Muscle of leg (tissue), 11 donors: ENCODE data around the gene B9D1. TPM values are rescaled to one million over a fixed set of nuclear protein-coding genes. Genes with fewer than 3 reads are reported as not detected.

Experiments used
- DNase-seq: peaks from one replicate; pipeline ENCODE4 v3.0.0; 2013
- H3K27ac ChIP-seq: one replicate; pipeline ENCODE4 v1.5.1; 2013; ENCODE audit warnings: mild to moderate bottlenecking, low read length, control low read depth
- H3K27me3 ChIP-seq: one replicate; pipeline ENCODE4 v1.6.1; 2013; ENCODE audit warnings: low read length; ENCODE audit not compliant: control insufficient read depth, insufficient read depth
- H3K36me3 ChIP-seq: one replicate; pipeline ENCODE4 v1.6.1; 2013; ENCODE audit warnings: low read length; ENCODE audit not compliant: control insufficient read depth, insufficient read depth
- H3K4me1 ChIP-seq: one replicate; pipeline ENCODE4 v1.6.1; 2013; ENCODE audit warnings: low read length; ENCODE audit not compliant: control insufficient read depth, insufficient read depth
- H3K4me3 ChIP-seq: one replicate; pipeline ENCODE4 v1.5.1; 2013; ENCODE audit warnings: low read length, control low read depth
- H3K9me3 ChIP-seq: replicated peaks from 2 replicates; pipeline ENCODE4 v1.6.1; 2013; ENCODE audit warnings: low read depth, low read length; ENCODE audit not compliant: control insufficient read depth
- WGBS: methylation state at CpG from one replicate; pipeline ENCODE4 v1.1.5; 2013; ENCODE audit warnings: missing lambda C conversion rate; ENCODE audit not compliant: insufficient coverage; 5-methylcytosine and 5-hydroxymethylcytosine counted together
- polyA plus RNA-seq, 8 donors: library from polyadenylated mRNA; unstranded; fragments of 120-200 nt; gene quantifications; one replicate each; pipeline versions ENCODE4 v1.2.1 to v1.2.3, GENCODE V29; 2013; ENCODE audit warnings: inconsistent platforms in 1 of 8, low replicate concordance in 1 of 8; ENCODE audit not compliant: insufficient read length in 8 of 8, insufficient read depth in 1 of 8
- total RNA-seq: library from RNA; stranded (reverse); fragments of 120-200 nt; gene quantifications from one replicate; pipeline ENCODE4 v1.2.4, GENCODE V29; 2013

Gene B9D1
- total and polyA plus RNA-seq, 9 donors, result 5.7 to 9.7 (median 6.7) TPM

DNA sequence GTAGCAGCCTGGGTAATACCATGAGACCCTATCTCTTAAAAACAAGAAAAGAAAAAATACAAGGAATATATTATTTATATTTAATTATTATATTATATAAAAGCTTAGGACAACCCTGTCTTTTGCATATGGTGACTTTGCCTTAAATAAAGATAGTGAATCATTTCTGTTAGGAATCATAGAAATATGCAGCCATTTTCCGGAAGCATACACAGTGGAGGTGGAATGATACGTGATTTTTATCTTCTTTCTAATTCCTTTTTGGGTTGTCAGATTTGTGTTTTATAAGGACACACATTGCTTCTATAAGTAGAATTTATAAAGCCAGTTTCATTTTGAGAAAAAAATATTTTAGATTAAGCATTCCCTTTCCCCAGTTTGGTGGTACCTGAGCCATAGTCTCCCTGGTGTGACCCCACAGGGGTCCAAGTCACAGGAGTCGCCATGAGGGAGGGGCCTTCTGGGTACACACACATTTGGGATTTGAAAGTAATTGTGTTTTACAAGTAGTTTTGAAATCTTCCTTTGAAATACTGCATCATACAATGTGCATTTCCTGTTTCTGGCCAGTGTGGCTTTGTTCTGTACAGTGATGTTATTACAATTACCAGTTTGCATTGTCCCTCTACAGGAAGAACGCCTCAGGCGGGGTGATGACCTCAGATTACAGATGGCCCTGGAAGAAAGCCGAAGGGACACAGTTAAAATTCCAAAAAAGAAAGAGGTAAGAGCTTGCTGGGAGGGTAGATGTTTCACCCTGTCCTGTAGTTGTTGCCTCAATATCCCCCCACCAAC lies 50.9 kb downstream of the B9D1 start:
- no peaks in the 10 kb centered on the region for H3K27me3 ChIP-seq
- H3K4me3 ChIP-seq, result no peak overlapping the region
- peaks cover 50% of the 10 kb centered on the region for H3K36me3 ChIP-seq
- H3K27ac ChIP-seq, result peak overlapping the region; percentile 78
- peak; percentile 35 for DNase-seq
- no CpG with 5 or more reads among the region's 6 CpGs for WGBS
- H3K4me1 ChIP-seq, result peaks cover 20% of the 10 kb centered on the region
- no peaks in the 10 kb centered on the region for H3K9me3 ChIP-seq

DNA sequence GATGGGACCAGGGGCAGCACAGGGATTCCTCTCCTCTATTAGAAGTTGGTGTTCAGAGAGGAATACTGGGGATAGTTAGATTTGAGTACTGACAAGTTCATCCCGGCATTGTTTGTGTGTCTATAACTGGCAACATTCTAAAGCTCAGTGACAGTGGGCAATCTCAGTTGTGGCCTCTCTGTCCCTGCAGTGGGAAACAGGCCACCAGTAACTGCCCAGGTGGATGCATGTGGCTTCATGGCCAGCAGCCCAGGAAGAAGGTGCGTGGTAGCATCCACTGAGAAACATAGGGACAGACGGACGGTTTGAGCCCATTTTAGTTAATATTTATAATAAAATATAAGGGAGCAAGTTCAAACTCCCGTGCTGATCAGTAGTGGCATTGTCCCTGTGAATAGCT lies 51.5 kb downstream of the B9D1 start:
- no peak overlapping the region for H3K4me3 ChIP-seq
- H3K4me1 ChIP-seq, result peaks cover 20% of the 10 kb centered on the region
- no peaks in the 10 kb centered on the region for H3K27me3 ChIP-seq
- peak overlapping the region; percentile 59 for H3K27ac ChIP-seq
- peaks cover 47% of the 10 kb centered on the region for H3K36me3 ChIP-seq
- no peaks in the 10 kb centered on the region for H3K9me3 ChIP-seq
- WGBS, result 75% methylated on average over 1 of the region's 5 CpGs
- no peak for DNase-seq

DNA sequence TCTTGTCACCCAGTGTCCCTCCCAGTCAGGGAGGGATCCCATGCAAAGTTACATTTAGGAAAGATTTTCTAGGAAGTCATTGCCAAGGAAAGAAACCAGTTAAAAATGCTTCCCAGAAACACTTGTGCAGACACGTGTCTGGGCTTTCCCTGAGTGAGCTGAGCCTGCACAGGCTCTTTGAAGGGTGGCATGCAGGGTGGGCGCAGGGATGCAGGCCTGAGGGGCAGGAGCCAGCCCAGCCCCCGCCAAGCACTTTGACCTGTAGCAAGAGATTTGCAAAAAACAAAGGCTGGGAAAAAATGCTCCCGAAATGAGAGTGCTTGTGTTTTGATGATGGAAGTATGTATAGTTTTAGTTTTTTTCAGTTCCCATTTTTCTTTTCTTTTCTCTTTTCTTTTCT lies 52.4 kb downstream of the B9D1 start:
- Histone ChIP-seq H3K27ac (no peak overlapping the region), H3K36me3 (peaks cover 44% of the 10 kb centered on the region), H3K4me1 (peaks cover 20% of the 10 kb centered on the region), H3K27me3 (no peaks in the 10 kb centered on the region), H3K9me3 (no peaks in the 10 kb centered on the region), H3K4me3 (no peak overlapping the region)
- no peak for DNase-seq
- WGBS, result 45% methylated on average over 2 of the region's 4 CpGs

DNA sequence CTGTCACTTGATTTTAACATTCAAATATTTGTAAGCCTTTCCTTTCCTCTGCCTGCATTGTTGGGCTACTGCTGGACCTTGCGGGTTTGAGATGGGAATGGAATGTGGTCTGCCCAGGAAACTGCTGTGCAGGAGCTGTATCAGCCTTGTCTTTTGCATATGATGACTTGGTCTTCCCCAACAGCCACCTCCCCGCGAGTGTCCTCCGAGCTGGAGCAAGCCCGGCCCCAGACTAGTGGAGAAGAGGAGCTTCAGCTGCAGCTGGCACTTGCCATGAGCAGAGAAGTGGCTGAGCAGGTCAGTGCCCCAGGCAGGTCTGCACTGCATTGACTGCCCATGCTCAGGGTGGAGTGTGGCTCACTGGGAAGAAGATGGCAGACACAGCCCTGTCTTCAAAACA lies 52.8 kb downstream of the B9D1 start:
- H3K36me3 ChIP-seq, result peaks cover 44% of the 10 kb centered on the region
- H3K27me3 ChIP-seq, result no peaks in the 10 kb centered on the region
- 88% methylated on average over 4 of the region's 5 CpGs for WGBS
- H3K27ac ChIP-seq, result no peak overlapping the region
- DNase-seq, result no peak
- no peaks in the 10 kb centered on the region for H3K9me3 ChIP-seq
- peaks cover 22% of the 10 kb centered on the region for H3K4me1 ChIP-seq
- no peak overlapping the region for H3K4me3 ChIP-seq

DNA sequence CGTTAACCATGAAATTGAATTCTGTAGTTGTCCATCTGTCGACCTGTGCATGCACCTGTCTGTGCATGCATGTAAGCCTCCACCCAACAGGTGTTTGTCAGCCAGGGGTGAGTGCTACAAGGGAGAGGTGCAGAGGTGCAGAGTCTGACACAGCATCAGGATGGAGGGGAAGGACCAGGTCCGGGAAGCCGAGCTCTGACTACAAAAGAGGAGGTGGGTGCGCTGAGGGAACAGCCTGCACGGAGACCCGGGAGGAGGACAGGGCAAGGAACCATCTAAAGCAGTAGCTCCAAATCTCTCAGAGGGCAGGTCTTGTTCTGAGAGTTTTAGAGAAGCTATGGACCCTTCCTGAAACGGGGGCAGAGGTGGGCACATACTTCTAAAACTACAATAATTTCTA lies 54.1 kb downstream of the B9D1 start:
- Histone ChIP-seq H3K27me3 (no peaks in the 10 kb centered on the region), H3K27ac (no peak overlapping the region), H3K4me3 (no peak overlapping the region), H3K4me1 (peaks cover 21% of the 10 kb centered on the region), H3K36me3 (peaks cover 34% of the 10 kb centered on the region), H3K9me3 (no peaks in the 10 kb centered on the region)
- no peak for DNase-seq
- 86% methylated on average over 6 of the region's 8 CpGs for WGBS

DNA sequence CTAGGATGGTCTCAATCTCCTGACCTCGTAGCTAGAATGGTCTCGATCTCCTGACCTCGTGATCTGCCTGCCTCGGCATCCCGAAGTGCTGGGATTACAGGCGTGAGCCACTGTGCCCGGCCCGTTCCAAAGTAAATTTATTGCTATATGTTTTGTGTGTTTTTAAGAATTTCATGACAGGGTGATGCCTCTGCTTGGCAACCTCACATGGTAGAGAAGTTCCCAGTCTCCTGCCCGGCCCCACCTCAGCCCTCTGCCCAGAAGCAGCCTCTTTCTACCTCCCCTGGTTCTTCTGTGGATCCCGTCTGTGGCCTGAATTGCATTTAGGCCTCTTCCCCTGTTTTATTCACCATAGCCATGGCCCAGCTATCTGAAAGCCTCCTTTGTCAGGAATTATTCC lies 55.0 kb downstream of the B9D1 start:
- Histone ChIP-seq H3K4me3 (no peak overlapping the region), H3K36me3 (peaks cover 25% of the 10 kb centered on the region), H3K27ac (no peak overlapping the region), H3K27me3 (no peaks in the 10 kb centered on the region), H3K4me1 (peaks cover 21% of the 10 kb centered on the region), H3K9me3 (no peaks in the 10 kb centered on the region)
- no peak for DNase-seq
- 97% methylated on average over 9 of the region's 10 CpGs for WGBS

DNA sequence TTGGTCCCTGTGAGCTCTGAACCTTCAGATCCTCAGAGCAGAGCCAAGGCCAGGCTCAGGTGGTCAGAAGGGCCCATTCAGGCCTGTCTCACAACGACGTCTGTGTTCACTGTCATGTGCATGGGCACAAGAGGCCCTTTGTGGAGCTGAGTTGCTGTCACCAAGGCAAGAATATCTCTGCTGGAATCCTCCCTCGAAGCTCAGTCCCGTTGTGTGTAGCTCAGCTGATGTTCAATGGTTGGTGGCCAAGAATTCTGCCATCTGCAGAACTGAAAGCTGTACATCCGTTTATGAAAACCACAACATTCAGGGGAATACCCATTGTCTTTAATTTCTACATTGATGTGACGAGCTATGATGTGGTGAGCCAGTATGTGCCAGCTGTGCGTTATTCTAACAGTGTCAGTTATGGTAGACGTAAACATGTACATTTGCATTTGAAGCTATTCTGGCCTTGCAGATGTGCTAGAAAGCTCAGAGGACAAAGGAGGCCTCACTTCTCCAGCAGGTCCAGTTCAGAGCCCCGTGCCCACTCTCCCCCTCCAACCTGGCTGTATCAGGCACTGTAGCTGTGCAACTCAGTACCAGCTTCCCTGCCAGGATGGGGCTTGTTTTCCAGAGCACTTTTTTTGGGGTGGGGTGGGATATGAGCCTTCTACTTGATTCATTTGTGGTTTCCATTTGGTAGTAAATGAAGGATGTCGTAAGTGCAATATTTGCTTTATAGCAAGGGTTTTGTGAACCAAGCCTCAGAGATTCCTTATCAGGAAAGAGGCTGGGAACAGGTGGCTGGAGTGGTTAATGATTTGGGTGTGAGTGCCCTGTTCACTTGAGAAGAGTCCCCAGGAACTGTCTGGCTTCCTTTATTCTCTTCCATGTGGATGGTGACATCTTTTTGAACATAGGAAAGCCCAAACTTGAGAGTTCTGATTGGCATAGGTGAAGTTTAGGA lies 56.1 kb downstream of the B9D1 start:
- Histone ChIP-seq H3K27ac (no peak overlapping the region), H3K4me3 (no peak overlapping the region), H3K4me1 (peaks cover 27% of the 10 kb centered on the region), H3K9me3 (no peaks in the 10 kb centered on the region), H3K36me3 (peaks cover 15% of the 10 kb centered on the region), H3K27me3 (no peaks in the 10 kb centered on the region)
- DNase-seq, result peak; percentile 68
- WGBS, result 77% methylated on average over 7 of the region's 10 CpGs

DNA sequence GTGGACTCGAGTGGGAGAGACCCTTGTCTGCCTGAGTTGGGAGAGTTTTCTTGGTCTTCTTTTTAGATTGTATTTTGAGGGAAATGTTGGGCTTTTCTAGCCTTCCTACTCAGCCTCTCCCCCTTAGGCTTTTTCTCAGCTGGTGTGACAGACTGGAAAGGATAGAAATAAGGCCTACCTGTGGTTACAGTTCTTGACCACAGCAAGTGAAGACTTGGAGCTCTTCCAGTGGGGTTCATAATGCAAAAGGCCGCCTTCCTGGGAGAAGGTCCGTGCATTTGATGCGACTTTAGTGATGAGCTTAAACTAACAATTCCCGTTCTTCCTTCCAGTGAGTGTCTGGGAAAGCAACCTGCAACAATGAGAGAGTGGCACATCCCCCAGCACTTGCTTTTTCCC lies 56.8 kb downstream of the B9D1 start:
- H3K36me3 ChIP-seq, result peaks cover 12% of the 10 kb centered on the region
- DNase-seq, result no peak
- no peak overlapping the region for H3K27ac ChIP-seq
- H3K9me3 ChIP-seq, result no peaks in the 10 kb centered on the region
- no peak overlapping the region for H3K4me3 ChIP-seq
- WGBS, result 100% methylated on average over 1 of the region's 5 CpGs
- peaks cover 28% of the 10 kb centered on the region for H3K4me1 ChIP-seq
- H3K27me3 ChIP-seq, result no peaks in the 10 kb centered on the region

DNA sequence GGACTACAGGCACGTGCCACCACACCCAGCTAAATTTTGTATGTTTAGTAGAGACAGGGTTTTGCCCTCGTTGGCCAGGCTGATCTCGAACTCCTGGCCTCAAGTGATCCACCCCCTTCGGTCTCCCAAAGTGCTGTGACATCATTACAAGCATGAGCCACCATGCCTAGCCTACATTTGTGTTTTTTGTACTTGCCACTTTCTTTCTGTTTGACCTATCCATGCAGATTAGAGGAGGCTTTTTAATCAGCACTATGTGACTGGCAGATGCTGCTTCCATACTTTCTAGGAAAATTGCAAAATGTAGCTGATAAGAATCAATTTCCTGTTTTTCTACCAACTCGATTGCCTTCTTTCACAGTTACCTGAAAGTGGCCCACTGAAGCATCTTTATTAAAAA lies 57.3 kb downstream of the B9D1 start:
- Histone ChIP-seq H3K9me3 (no peaks in the 10 kb centered on the region), H3K27me3 (no peaks in the 10 kb centered on the region), H3K4me3 (no peak overlapping the region), H3K27ac (no peak overlapping the region), H3K4me1 (peaks cover 28% of the 10 kb centered on the region), H3K36me3 (peaks cover 12% of the 10 kb centered on the region)
- WGBS, result 67% methylated on average over 1 of the region's 5 CpGs
- DNase-seq, result no peak

DNA sequence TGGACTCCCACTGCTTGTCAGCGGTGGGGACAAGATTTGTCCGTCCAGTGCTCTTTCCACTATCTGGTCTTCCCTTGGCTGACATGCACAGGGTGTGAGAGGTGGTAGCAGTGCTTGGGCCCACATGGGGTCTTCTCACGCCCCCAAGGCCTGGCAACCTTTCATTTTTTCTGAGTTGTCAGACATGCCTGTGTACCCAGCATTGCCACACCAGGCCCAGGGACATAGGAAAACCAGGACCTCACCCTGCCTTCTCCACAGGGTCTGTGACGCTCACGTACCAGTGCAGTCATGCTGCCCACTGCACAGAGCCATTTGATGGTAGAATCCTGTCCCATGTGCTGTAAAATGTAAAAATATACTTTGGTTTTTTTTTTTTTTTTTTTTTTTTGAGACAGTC lies 57.8 kb downstream of the B9D1 start:
- no peak for DNase-seq
- Histone ChIP-seq H3K27ac (peak overlapping the region; percentile 18), H3K9me3 (no peaks in the 10 kb centered on the region), H3K4me3 (no peak overlapping the region), H3K36me3 (peaks cover 9% of the 10 kb centered on the region), H3K27me3 (no peaks in the 10 kb centered on the region), H3K4me1 (peaks cover 28% of the 10 kb centered on the region)
- WGBS, result 90% methylated on average over 3 of the region's 5 CpGs
